HG02943 (cell line): Measurements from ENCODE around the gene CHCHD3.
"Not testable (repeated sequence)": the region's sequence is repeated elsewhere in the genome, so short reads cannot be mapped to it uniquely, and the experiment has no call there.

Experiments used
- ATAC-seq: cut with Tn5 transposase; IDR thresholded peaks from one replicate; pipeline ENCODE4 v1.9.1; 2021; ENCODE audit warnings: mild to moderate bottlenecking, low read depth, moderate library complexity; ENCODE audit not compliant: unreplicated experiment

CHCHD3 gene

DNA sequence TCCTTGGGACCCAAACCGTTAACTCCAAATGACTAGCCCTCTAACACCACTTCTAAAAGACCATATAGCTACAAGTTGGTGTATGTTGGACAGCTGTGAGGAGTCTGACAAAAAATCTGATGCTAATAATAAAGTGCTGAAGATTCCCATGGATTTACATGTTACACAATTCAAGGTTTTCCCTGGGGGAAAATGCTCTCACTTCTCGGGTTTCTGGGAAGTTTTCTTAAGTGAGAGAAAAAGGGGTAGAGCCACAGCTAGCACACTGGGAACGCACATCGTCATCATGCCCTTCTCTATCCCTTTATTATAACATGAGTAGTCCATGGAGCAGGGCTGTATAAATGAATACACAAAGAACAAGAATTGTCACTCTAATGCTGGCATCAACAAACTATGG is 162.1 kb downstream of the CHCHD3 start:
- no peak for ATAC-seq

DNA sequence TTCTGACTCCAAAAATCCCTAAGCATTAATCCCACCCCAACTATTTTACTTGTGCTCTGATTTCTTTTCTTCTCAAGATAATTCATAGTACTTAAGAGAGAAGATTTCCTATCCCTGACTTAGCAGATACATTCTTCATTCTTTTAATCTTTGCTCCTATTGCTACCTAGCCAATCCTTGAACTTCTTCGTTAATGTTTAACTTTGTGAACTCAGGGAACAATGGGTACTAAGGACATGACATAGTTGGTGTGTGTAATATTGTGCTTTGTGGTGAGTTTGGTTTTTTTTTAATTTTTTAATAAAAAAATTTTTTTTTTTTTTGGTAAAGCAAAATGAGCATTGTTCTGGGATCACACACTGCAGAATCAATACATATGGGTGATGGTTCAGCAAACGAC is 166.2 kb downstream of the CHCHD3 start:
- ATAC-seq = no peak

DNA sequence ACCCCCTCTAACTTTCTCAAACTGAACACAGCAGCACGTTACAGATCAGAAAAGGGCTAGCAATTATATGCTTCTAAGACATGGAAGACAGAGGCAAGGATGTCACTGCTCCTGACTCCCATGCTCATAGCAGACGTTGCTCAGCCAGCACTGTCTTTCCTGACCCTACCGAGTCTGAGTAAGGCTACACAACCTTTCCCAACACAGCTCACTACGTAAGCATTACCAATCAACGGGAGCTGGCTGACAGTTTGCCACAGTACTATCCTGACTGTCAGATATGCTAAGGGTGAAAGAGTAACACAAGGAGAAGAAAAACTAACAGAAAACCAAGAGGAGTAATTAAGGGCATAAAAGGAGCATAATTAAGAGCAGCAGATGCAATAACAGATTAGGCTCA is 171.2 kb downstream of the CHCHD3 start:
- ATAC-seq = no peak

DNA sequence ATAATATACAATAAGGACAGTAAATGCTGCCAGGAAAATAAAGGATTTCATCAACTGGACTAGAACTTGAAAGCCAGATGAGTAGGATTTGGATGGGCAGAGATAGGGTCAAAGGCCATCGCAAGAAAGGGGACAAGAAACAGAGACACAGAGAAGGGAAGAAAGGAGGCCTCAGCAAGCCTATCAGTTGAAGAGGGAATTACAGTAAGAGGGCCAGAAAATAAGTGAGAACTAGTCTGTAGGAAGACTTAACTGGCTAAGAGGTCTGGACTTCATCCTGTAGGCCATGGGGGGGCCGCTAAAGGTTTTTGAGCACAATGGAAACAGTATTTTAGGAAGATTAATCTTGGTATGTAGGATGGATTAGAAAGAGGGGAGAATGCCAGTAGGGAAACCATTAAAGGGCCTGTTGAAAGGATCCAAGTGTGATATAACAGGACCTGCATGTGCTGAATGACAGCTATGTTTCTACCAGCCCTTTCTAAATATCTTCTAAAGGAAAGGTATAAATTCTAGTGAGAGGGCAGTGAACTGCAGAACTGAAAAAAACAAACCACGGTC is 174.4 kb downstream of the CHCHD3 start:
- no peak for ATAC-seq

DNA sequence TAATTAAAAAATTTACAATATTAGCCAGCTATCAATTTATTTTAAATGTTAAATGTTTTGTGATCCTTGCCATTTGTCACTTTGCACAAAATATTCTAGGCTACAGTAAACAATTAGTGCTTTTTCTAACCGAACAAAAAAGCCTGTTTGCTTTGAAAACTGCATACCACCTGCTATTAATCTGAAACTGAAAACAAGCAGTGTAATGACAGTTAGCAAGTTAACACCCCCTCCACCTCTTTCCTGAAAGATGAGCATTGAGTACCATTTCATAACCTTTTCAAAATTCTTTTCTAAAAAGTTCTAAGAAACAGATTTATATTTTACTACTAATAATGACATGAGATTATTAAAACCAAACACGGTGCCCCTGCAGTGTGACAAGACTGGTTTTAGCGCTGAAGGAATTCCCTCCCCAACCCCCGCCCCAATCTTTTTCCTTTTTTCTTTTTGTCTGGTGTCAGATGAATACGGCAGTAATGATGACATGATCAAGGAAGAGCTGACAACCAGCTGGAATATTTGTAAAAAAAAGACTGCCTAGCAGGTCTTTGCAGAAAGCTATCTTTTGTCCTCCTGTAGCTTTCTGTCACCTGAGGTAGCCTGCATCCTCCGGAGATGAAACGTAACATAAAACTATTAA is 175.6 kb downstream of the CHCHD3 start:
- ATAC-seq = no peak

DNA sequence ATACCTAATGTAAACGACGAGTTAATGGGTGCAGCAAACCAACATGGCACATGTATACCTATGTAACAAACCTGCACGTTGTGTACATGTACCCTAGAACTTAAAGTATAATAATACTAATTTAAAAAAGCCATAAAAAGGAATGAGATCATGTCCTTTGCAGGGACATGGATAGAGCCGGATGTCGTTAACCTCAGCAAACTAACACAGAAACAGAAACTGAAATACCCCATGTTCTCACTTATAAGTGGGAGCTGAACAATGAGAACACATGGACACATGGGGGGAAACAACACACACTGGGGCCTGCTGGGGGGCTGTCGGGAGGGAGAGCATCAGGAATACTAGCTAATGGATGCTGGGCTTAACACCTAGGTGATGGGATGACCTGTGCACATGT is 176.8 kb downstream of the CHCHD3 start:
- ATAC-seq = not testable (repeated sequence)

DNA sequence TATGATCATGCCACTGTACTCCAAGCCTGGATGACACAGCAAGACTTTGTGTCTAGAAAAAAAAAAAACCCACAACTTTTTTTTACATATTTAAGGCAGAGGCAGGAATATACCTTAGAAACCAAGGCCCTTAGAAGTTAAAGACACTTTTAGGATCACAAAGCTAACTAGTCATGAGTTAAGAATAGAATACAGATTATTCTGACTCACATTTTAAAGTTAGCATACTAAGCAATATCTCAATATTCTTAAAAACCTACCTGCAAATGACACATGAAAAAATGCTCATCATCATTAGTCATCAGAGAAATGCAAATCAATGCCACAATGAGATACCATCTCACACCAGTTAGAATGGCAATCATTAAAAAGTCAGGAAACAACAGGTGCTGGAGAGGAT is 177.7 kb downstream of the CHCHD3 start:
- ATAC-seq = no peak

DNA sequence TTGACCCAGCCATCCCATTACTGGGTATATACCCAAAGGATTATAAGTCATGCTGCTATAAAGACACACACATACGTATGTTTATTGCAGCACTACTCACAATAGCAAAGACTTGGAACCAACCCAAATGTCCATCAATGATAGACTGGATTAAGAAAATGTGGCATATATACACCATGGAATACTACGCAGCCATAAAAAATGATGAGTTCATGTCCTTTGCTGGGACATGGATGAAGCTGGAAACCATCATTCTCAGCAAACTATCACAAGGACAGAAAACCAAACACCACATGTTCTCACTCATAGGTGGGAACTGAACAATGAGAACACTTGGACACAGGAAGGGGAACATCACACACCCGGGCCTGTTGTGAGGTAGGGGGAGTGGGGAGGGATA is 179.6 kb downstream of the CHCHD3 start:
- not testable (repeated sequence) for ATAC-seq

DNA sequence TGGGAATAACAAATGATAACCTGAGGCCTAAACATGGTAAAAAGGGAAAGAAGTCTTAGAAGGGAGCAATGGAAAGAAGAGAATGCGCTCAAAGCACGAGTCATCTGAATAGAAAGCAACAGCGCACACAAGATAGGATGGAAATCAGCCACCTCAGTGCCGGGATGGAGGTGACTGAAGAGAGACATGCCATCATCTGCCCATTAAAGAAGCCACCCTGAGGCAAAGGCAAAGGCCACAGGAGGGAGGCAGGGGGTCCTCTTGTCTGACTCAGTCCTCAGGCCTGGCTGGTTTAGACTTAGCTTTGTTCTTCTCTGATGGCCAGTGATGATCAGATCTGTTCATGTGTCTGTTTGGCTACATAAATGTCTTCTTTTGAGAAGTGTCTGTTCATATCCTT is 180.6 kb downstream of the CHCHD3 start:
- ATAC-seq = no peak

DNA sequence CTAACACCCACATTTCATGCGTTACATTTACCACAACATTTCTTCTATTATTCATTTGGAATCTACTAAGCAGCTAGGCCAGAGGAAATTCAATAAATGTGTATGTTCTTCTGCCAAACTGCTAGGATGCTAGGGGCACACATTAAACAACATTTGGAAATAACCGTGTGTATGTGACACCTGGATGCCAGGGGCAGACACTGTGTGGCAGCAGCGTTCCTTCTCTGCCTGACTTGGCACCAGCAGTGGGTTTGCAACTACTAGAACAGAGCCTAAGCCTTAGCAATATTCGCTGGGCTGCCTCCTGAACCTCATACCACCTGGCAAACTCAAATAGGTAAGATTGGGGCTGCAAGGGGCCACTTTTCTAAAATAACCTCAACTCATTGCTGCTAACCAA is 182.1 kb downstream of the CHCHD3 start:
- no peak for ATAC-seq

DNA sequence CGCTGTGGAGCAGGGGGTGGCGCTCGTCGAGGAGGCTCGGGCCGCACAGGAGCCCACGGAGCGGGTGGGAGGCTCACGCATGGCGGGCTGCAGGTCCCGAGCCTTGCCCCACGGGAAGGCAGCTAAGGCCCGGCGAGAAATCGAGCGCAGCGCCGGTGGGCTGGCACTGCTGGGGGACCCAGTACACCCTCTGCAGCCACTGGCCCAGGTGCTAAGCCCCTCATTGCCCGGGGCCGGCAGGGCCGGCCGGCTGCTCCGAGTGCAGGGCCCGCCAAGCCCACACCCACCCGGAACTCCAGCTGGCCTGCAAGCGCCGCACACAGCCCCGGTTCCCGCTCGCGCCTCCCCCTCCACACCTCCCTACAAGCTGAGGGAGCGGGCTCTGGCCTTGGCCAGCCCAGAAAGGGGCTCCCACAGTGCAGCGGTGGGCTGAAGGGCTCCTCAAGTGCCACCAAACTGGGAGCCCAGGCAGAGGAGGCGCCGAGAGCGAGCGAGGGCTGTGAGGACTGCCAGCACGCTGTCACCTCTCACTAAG is 183.2 kb downstream of the CHCHD3 start:
- not testable (repeated sequence) for ATAC-seq

DNA sequence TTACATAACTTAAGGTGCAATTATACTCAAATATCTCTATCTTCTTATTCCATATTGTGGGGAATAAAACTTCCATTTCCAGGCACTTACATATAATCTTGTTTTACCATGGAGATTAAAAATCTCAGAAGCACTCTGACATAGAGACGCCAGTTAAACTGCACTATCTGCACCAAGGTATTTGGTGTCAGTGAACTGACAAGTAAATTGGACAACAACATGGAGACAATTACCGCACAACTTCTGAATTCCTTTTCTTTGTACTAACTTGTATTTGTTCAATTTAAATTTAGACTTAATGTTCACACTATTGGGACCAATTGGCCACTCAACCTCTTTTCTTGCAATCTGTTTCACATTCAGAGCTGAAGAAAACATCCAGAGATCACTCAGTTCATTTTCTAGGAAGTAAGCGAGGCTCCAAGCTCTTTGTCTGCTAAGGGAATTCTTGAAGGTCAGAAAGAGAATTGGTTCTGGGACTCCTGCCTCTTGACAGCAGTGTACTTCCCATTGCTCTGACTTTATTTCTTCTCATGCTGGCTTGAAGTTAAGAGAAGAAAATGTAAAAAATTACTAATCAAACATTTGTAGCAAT is 184.7 kb downstream of the CHCHD3 start:
- no peak for ATAC-seq

DNA sequence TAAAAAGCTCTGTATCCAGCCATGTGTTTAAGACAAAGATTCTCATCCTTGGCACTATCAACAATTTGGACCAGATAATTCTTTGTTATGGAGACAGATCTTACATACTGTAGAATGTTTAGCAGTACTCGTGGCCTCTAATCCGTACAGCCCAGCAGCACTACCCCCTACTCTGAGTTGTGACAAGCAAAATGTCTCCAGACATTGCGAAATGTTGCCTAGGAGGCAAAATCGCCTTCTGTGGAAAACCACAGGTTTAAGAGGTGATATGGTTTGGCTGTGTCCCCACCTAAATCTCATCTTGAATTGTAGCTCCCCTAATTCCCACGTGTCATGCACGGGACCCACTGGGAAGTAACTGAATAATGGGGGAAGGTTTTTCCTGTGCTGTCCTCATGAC is 186.7 kb downstream of the CHCHD3 start:
- ATAC-seq = no peak

DNA sequence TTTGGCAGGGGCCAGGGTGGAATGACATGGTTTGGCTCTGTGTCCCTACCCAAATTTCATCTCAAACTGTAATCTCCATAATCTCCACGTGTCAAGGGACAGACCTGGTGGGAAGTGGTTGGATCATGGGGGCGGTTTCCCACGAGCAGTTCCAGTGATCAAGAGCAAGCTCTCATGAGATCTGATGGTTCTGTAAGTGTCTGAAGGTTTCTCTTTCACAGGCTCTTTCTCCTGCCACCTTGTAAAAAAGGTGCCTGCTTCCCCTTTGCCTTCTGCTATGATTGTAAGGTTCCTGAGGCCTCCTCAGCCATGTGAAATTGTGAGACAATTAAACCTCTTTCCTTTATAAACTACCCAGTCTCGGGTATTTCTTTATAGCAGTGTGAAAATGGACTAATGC is 188.3 kb downstream of the CHCHD3 start:
- ATAC-seq = no peak

DNA sequence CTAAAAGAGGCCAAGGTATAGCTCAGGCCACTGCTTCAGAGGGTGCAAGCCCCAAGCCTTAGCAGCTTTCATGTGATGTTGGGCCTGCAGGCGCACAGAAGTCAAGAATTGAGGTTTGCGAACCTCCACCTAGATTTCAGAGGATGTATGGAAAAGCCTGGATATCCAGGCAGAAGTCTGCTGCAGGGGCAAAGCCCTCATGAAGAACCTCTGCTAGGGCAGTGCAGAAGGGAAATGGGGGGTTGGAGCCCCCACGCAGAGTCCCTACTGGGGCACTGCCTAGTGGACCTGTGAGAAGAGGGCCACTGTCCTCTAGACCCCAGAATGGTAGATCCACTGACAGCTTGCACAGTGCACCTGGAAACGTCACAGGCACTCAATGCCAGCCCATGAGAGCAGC is 189.1 kb downstream of the CHCHD3 start:
- ATAC-seq = not testable (repeated sequence)

DNA sequence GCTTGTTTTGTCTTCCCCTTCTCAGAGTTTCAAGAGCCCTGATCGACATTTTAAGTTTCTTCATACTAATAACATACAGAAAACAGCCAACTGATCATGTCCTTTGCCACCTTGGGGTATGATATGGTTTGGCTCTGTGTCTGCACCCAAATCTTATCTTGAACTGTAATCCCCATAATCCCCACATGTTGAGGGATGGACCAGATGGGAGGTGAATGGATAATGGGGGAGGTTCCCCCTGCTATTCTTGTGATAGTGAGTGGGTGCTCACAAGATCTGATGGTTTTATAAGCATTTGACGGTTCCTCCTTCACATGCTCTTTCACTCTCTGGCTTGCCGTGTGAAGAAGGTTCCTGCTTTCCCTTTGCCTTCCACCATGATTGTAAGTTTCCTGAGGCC is 190.3 kb downstream of the CHCHD3 start:
- ATAC-seq = no peak

DNA sequence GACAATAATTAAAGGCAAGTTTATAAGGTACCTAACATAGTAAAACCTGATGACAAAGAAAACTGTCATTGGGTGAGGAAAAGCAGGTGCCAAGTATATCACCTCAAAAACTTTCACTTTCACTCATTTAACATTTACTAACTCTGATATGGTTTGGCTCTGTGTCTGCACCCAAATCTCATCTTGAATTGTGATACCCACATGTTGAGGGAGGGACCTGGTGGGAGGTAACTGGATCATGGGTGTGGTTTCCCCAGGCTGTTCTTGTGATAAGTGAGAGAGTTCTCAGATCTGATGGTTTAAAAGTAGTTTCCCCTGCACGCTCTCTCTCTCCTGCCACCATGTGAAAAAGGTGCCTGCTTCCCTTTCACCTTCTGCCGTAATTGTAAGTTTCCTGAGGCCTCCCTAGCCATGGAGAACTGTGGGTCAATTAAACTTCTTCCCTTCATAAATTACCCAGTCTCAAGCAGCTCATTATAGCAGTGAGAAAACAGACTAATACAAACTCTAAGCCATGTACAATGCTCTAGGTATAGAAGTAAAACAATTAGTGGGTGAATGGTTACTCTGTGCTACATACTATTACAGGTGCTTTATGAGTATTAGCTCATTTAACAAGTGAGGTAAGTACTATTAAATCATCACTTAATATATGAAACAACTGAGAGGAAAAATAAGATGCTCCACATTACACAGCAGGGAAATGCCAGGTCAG is 199.0 kb downstream of the CHCHD3 start:
- ATAC-seq = peak; percentile 61

DNA sequence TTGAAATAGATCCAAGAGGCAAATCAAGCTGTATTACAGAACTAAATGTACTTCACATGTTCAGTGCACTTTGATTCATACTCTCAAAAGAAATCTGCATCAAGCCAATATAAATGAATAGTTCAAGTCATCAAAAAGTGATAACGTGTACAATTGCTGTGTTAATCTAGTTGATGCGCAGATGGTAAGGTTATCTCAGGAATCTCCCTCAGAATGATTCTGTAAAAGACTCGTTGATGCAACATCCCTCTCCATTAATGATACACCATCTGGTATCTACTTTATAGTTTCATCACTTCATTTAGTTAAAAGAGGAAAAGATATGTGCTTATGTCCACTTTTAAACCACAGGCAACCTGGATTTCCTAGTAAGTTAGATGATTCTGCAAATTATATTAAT is 200.6 kb downstream of the CHCHD3 start:
- no peak for ATAC-seq

DNA sequence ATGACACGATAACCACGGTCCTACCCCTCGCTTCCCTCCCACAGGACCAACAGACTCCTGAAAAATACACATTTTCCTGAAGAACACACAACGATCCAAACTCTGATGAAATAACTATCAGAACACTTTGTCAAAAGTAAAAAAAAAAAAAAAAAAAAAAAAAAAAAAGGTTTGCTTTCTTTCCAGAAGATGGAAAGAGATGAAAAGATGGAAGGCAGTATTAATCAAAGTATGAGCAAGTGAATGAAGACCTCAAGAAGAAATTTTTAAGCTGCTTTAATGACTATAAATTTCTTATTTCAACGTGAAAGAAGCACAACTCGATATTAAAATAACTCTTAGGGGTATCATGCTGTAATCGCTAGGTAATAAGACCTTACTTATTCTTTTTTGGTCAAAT is 202.3 kb downstream of the CHCHD3 start:
- no peak for ATAC-seq

DNA sequence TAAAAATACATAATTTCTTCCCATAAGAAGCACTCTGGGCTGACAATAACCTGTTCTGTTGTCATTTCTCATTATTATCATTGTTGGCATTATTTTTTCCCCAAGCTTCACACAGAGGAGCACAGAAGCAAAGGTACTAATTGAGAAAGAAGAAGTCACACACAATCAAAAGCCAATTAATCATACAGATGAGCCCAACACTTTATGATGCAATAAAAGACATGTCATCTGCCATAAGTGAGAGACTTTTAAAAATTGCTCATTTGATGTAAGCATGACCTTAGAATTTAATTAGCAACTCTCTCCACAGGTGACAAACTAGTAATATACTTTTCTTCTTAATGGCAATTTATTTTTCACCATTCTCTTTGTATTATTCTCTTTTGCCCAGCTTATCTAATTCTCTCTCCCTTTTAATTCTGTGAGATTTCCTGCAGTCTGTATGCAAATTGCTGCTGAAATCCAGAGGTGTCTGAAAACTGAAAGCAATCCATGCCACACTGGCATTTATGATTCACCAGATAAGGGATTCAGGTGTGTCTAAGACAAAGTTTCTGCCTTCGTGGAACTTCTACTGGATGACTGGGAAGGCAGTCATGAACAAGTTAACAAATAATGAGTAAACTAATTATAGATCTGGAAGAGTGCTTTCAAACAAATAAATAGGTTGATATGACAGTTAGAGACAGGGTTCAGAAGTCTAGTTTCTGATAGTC is 203.5 kb downstream of the CHCHD3 start:
- no peak for ATAC-seq

DNA sequence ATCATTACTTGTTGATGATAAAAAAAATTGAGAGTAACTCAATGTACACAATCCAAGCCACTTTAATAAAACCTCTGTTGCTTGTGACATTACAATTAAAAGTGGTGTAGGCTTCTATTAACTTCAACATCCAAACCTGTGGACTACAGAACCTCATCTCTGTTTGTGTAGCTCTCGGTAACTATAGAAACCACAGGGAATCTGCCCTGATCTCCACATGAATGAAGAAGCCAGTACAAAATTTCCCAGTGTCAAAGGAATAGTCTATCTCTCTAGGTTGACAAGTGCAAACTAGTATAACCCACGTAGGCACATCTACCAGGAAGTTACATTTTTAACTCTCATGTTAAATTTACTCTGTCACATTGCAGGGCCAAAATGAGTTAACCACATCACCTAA is 204.3 kb downstream of the CHCHD3 start:
- ATAC-seq = no peak
